ENCODE data around the gene SPESP1.

DNA sequence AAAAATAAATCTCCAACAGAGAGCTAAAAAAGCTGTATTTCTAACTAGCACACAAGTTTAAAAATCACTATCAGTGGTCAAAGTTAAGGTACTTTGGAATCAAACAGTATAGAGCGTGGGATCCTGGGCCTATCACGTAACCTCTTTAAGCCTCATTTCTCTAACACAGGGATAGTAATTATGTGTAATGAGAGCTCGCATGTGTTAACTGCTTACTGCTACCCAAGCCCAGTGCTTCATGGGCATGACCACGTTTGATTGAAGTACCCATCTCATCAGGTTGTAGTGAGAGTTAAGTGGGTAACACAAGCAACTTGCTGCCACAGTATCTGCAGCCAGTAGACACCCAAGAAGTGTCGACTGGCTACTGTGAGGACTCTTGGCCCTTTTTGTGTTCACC lies 56.0 kb downstream of the SPESP1 start:
- TF ChIP-seq, protein P1, sequence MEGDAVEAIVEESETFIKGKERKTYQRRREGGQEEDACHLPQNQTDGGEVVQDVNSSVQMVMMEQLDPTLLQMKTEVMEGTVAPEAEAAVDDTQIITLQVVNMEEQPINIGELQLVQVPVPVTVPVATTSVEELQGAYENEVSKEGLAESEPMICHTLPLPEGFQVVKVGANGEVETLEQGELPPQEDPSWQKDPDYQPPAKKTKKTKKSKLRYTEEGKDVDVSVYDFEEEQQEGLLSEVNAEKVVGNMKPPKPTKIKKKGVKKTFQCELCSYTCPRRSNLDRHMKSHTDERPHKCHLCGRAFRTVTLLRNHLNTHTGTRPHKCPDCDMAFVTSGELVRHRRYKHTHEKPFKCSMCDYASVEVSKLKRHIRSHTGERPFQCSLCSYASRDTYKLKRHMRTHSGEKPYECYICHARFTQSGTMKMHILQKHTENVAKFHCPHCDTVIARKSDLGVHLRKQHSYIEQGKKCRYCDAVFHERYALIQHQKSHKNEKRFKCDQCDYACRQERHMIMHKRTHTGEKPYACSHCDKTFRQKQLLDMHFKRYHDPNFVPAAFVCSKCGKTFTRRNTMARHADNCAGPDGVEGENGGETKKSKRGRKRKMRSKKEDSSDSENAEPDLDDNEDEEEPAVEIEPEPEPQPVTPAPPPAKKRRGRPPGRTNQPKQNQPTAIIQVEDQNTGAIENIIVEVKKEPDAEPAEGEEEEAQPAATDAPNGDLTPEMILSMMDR (IDR thresholded peaks at IDR 0.05), result no peak
- TF ChIP-seq POLR2A (IDR thresholded peaks at IDR 0.05) (no peak), POLR2AphosphoS5 (IDR thresholded peaks at IDR 0.05) (no peak)

All from prostate gland (tissue), 2 donors.